GM21447 (cell line): ENCODE results near the gene COP1.
A peak's percentile ranks its signal among the peaks of the same experiment; 100 is the strongest.

ENCODE experiments used
- ATAC-seq: cut with Tn5 transposase; IDR thresholded peaks from one replicate; pipeline ENCODE4 v1.9.1; 2021; ENCODE audit not compliant: unreplicated experiment

Gene COP1

DNA sequence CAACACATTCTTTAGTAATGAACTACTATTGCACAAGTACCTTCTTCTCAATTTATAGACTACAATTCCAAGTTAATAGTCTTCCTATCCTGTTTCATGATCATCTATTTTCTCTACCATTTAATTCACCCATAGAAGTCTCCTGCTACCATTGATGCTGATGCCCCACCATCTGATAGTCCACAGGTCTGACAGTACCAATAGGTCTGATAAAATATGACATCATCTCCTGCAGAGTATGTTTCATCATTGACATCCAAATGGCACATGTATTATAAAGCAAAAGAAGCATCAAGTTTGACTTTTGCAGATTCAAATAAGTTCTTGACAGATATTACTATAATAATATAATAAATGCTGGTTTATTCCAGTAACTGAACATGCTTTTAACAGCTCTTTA lies 5.5 kb downstream of the COP1 start:
- ATAC-seq = no peak

DNA sequence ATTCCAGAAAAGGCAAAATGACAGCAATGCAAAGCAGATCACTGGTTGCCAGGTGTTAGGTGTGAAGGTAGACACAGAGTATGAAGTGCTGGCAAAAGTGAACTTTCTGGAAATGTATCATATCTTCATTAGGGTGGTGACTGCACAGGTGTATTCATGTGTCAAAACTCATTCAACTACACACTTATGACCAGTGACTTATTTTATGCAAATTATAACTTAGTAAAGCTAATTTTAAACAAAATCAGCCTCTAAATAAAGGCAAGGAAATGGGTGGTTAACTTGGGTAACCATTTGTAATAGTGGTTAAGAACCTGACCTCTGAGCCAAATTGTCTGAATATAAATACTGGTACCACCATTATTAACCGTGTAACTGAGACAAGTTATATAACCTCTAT lies 7.4 kb downstream of the COP1 start:
- ATAC-seq = peak; percentile 42

DNA sequence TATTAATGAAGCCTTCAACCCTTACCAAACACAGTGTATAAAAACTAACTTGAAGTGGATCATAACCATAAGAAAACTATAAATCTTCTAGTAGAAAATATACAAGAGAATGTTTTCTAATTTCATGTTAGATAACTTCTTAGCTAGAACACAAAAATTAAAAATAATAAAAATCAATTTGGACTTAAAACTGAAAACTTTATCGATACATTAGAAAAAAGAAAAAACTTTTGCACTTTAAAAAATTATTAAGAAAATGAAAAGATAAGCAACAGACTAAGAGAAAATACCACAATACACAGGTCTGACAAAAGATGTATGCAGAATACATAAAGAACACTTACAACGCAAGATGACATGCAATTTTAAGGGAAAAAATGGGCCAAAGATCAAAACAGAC lies 8.7 kb downstream of the COP1 start:
- ATAC-seq = no peak

DNA sequence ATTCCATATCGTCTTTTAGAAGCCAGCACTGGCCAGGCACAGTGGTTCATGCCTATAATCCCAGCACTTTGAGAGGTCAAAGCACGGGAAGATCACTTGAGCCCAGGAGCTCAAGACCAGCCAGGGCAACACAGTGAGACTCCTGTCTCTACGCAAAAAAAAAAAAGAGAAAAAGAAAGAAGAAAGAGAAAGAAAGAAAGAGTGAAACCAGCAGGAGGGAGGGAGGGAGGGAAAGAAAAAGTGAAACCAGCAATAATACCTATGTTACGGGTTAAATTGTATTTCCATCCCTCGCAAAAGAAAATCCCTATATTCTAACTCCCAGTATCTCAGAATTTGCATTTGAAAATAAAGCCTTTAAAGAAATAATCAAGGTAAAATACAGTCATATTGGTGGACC lies 10.4 kb downstream of the COP1 start:
- no peak for ATAC-seq

DNA sequence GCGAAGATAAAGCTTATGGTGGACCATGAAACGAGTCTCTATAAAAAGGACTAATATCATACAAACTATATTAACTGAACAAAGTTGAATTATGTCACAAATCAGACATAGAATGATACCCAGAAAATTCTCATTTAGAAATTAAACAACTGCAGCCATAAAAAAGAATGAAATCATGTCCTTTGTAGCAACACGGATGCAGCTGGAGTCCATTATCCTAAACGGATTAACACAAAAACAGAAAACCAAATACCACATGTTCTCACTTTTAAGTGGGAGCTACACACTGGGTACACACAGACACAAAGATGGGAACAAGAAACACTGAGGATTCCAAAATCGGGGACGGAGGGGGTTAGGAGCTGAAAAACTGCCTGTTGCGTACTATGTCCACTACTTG lies 11.5 kb downstream of the COP1 start:
- ATAC-seq = no peak

DNA sequence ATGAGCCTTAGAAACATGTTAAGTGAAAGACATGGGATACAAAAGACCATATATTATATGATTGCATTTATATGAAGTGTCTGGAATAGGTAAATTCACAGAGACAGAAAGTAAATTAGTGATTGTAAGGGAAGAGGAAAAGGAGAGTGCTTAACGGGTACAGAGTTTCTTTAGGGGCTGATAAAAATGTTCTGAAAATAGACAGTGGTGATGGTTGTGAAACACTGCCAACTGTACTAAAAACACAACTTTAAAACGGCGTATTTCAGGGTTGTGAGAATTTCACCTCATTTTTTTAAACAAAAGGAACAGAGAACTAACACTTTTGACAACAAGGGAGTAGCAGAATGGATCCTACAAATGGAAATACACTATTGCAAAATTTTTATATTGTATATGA lies 13.4 kb downstream of the COP1 start:
- ATAC-seq = no peak

DNA sequence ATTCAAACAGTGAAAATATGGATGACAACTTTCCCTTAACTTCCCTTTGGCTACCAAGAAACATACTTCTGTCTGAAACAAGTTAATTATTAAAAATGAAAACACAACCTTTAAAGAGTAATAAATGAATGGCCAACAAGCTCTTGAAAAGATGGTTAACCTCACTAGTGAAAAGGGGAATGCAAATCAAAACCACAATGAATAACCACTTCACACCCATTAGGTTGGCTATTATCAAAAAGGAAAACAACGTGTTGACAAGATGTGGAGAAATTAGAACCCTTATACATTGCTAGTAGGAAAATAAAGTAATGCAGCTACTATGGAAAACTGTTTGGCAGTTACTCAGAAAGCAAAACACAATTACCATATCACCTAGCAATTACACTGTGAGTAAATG lies 14.1 kb downstream of the COP1 start:
- ATAC-seq = peak; percentile 88

DNA sequence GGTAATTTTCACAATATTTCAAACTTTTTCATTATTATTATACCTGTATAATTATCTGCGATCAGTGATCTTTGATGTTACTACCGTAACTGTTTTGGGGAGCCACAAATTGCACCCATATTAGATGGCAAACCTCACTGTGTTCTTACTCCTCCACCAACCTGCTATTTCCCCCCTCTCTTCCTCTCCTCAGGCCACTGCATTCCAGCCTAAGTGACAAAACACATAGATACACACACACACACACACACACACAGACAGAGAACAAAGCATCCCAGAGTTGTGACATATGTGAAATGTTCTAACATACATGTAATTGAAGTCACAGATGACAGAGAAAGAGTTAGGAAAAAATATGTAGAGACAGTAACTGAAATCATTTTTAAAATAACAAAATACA lies 18.5 kb downstream of the COP1 start:
- no peak for ATAC-seq

DNA sequence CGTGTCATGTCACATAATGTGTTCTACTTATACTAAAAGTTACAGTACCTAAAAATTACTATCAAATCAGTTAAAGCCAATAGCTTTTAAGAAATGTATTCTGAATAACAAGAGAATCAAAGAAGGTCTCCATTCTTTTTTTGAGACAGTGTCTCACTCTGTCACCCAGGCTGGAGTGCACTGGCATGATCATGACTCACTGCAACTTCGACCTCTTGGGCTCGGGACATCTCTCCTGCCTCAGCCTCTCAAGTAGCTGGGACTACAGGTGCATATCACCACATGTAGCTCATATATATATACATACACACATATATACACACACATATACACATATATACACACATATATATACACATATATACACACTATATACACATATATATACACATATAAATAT lies 20.1 kb downstream of the COP1 start:
- ATAC-seq = no peak

DNA sequence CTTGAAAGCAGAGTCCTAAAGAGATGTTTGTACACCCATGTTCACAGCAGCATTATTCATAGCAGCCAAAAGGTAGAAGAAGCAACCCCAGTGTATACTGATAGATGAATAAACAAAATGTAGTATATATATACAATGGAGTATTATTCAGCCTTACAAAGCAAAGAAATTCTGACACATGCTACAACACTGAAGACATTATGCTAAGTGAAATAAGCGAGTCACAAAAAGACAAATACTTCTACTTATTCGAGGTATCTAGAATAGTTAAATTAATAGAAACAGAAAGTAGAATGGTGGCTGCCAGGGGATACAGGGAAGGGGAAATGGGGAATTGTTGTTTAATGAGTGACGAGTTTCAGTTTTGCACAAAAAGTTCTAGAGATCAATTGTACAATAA lies 23.5 kb downstream of the COP1 start:
- peak; percentile 69 for ATAC-seq

DNA sequence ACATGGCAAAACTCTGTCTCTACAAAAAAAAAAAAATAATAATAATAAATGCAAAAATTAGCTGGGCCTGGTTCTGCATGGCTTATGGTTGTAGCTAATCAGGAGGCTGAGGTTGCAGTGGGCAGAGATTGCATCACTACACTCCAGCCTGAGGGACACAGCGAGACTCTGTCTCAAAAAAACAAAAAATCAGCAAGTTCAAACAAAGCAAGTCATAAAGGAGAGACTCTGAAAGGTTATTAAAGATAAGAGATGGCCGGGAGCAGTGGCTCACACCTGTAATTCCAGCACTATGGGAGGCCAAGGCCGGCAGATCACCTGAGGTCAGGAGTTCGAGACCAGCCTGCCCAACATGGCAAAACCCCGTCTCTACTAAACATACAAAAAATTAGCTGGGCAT lies 28.8 kb downstream of the COP1 start:
- ATAC-seq = no peak

DNA sequence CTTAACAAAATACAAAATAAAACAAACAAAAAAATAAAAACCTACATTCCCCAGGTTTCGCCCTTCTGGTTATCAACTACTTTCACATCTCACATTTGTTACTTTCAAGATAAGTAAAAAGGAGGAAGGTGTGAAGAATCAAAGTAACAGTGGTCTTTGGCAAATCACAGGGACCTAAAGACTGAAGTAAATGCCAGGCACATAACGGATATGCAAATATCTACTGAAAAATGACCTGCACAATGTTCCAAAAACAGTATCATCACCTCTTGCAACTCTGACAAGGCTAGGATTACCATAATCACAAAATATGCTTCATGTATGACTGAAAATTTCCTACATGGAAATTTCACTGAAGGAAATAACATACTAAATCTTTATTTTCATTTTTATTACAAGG lies 29.3 kb downstream of the COP1 start:
- peak; percentile 92 for ATAC-seq

DNA sequence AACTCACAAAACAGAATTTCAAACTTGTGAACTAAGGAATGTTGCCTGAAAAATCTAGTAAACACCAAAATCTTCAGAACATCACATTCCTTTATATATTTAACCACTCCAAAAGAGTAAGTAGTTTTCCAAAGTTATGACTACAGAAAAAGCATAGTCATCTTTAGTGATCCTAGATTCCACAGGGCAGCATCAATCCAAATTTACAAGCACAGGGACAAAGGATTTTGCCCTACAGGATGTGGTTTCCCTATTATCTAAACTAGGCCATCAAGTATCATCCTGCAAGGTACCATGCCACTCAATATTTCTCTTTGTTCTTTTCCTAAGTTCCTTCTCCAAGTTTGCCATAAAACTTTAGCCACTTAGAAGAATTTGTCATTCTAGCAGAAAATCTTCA lies 33.0 kb downstream of the COP1 start:
- no peak for ATAC-seq

DNA sequence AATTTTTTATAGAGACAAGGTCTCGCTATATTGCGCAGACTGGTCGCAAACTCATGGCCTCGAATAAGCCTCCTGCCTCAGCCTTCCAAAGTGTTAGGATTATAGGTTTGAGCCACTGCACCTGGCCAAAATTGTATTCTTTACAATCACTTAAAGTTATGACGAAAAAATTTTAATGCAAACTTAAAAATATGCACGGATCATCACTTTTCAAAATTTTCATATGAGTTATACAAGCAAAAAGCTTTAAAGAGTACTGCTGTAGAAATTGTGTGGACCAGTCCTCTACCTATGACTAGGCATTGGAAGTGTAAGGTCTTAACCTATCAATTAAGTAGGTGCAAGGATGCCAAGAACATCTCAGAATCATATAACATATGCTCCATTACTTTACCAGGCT lies 34.9 kb downstream of the COP1 start:
- no peak for ATAC-seq

DNA sequence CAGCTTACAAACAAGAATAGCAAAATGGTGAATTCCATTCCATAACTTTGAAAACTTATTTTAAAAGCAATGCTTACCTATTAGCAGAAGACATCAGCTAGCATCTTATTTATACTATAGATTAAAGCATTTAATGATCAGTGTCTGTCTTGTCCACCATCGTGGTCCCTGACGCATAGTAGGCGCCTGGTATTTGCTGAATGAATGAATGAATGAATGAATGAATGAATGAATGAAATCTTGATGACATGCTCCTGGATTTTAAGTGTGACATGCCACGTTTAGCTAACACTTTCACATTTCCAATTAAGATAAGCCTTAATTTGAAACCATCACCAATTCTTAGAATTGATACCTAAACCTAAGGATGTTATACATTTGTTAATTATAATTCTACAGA lies 39.9 kb downstream of the COP1 start:
- ATAC-seq = no peak

DNA sequence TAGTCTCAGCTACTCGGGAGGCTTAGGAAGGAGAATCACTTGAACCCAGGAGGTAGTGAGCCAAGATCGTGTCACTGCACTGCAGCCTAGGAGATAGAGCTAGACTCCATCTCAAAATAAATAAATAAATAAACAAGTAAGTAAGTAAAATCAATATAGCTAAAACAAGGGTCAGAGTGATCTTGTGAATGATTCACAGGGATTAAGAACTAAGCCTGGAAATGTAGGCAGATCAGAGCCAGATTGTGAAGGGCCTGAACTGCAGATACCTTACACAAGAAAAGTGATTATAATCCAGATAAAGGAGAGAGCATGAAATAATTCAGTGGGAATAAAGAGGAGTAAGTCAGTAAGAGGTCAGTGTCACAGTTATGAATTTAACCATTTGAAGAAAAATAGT lies 41.5 kb downstream of the COP1 start:
- ATAC-seq = no peak

DNA sequence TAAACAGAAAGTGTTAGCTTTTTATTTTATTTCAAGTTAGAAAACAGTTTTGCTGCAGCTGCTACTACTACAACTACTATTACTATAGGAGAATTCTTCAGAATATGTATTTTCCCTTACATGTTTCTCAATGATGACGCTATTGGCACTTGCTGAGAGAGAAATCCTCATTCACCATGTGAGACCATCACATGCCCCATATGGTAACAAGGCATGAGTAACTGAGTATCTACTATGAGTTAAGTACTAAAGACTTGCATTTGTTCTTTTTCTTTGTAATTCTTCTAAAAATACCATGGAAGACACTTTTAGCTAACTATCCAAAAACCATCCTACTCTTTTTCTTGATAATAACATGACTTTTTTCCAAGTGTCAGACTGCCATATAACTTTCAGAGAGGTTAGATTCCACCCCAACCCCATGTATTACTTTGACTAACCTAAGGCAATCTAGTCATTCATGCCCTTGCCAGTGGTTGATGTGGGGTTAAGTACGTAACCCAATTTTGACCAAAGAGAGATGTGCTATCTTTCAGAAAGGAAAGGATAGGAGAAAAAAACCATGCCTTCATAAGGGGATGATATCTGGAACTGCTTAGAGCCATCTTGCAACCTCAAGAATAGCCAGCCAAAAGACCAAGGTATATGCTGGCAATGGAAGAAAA lies 42.9 kb downstream of the COP1 start:
- ATAC-seq = no peak

DNA sequence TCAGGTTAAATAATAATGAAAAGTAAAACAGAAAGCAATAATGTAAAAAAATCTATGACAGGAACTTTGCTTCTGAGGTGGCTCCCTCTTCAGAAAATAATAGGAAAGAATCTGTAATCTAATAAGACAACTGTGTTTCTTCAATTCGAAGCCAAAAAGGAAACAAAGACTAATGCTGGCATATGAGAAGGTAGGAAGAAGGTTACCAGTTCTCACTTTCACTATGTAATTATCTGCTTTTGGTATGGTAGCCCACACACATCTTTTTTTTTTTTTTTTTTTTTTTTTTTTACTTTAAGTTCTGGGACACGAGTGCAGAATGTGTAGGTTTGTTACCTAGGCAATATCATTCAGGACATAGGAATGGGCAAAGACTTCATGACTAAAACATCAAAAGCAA lies 47.1 kb downstream of the COP1 start:
- ATAC-seq = no peak

DNA sequence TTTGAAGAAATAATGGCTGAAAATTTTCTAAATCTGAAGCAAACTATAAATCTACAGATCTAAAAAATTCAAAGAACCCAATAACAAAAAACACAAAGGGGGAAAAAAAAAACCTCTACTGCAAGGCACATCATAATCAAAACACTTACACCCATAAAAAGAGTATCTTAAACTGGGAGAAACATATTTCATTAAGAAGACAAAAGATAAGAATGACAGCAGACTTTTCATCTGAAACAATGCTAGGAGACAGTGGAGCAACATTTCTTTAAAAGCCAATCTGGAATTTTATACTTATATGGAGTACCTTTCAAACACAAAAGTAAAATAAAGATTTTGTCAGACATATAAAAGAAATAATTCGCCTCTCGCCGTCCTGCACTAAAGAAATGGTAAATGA lies 49.1 kb downstream of the COP1 start:
- ATAC-seq = no peak

DNA sequence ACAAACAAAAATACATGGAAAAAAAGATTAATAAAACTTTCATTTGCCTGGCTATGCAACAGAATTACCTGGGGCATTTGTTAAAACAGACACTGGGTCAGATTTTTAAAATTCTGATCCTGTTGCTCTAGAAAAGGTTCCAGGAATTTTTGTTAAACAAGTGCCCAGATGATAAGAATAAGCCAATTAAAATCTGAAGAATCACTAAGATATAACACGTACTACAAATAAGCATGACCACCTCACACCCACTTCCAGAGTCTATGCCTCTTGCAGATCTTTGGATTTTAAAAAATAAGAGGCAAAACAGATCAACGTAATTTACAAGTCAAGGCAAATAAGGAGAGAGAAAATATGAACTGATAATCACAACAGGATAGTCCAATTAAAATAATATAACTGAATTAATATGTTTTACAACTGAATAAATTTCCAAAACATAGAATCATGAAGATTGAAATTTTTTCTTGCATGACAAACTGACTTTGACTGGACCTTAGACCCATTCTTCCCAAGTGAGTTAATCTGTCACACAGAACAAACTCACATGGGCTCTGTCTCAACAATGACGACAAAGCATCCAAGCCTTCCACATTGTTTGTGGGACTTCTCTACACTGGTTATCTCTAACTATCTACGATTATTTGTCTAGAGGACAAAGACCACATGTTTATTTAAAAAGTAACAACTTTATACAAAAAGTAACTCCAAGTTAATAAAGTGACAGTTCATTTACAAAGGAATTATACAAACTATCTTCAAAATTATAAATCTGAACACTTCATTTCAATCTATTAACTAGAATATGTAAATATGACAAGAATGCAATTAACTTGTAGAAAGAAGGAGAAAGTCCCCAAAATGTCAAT lies 56.9 kb downstream of the COP1 start:
- no peak for ATAC-seq

DNA sequence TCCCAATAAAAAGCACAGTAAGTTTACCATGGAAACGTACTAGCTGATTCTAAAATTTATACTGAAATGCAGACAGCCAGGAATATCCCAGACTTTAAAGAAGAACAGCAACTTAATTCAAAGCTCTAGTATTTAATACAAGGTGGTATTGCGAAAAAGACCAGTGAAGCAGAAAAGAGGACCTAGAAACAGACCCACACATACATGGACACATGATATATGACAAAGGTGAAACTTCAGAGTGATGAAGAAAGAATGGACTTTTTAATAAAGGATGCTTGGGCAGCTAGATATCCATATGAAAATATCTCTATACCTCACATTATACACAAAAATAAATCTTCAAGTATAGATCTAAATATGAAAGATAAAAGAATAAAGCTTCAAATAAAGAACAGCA lies 62.6 kb downstream of the COP1 start:
- no peak for ATAC-seq

DNA sequence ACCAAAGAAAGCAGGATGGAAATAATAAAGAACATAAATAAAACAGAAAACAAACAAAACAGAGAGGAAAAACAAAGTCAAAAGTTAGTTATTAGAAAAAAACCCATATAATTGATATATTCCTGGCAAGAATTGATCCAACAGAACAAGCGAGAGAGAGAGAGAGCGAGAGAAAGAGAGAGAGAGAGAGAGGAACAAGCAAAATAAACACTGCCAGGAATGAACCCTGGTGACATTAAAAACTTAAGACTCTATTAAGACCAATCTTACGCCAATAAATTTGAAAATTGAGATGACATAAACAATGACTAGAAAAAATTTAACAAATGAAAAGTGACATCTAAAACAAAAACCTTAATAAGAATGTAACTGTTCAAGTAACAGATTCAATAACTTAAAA lies 64.1 kb downstream of the COP1 start:
- no peak for ATAC-seq

DNA sequence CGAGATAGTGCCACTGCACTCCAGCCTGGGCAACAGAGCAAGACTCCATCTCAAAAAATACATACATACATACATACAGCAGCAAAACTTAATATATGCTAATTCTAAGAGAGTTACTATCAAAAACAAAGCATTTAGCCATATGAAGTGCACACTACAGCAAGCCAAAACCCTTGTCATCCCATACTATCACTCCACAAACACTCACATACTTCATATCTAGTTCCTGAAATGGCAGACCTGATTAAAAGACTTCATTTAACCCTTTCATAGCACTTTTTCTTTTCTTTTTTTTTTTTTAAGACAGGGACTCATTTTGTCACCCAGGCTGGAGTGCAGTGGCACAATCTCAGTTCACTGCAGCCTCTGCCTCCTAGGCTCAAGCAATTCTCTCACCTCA lies 65.6 kb downstream of the COP1 start:
- no peak for ATAC-seq
